ENCODE data around the gene GATM.

- no peak for TF ChIP-seq ZNF274 (IDR thresholded peaks at IDR 0.05; ENCODE audit: insufficient read depth, insufficient read length)
- TF ChIP-seq HDAC2 (IDR thresholded peaks at IDR 0.05): no peak
- no peak for TF ChIP-seq CBFB (IDR thresholded peaks at IDR 0.05; ENCODE audit: low read depth)
- no peak for TF ChIP-seq ZZZ3 (IDR thresholded peaks at IDR 0.05; ENCODE audit: control insufficient read depth, insufficient read length, low read depth)
- TF ChIP-seq POLR2A (IDR thresholded peaks at IDR 0.05; ENCODE audit: low read depth, low read length): no peak
- no peak for TF ChIP-seq EGR1 (IDR thresholded peaks at IDR 0.05; ENCODE audit: borderline replicate concordance in 1 of 2, low read depth in 2 of 2, low read length in 2 of 2)
- no peak for TF ChIP-seq CTCF (IDR thresholded peaks at IDR 0.05 in 2 of 3, conservative IDR thresholded peaks at IDR 0.05 in 1 of 3; ENCODE audit: control insufficient read depth in 2 of 3, extremely low read depth in 1 of 3, insufficient read depth in 1 of 3, low read depth in 3 of 3, low read length in 3 of 3)
- no peak for TF ChIP-seq RAD21 (IDR thresholded peaks at IDR 0.05; ENCODE audit: insufficient read depth, low read depth, low read length)
- TF ChIP-seq TCF7 (IDR thresholded peaks at IDR 0.05; ENCODE audit: borderline replicate concordance): no peak
- no peak for TF ChIP-seq RAD51 (IDR thresholded peaks at IDR 0.05)
These were observed 36.0 kb upstream of the GATM start for GRCh38 chr15:45414215-45414885.

Measured in GM12878 (cell line).